ENCODE data around the gene GJA10.

The GJA10 gene

GRCh38 chr6:89917801-89918366 lies 23.6 kb downstream of the GJA10 start:
- no peak for DNase-seq

- DNase-seq, result no peak
Measured at GRCh38 chr6:89921197-89921596, 26.9 kb downstream of the GJA10 start.

GRCh38 chr6:89921691-89922090 lies 27.4 kb downstream of the GJA10 start:
- no peak for DNase-seq

GRCh38 chr6:89924231-89924630 lies 30.0 kb downstream of the GJA10 start:
- no peak for DNase-seq

- no peak for DNase-seq
Measured at GRCh38 chr6:89925826-89926225, 31.6 kb downstream of the GJA10 start.

- DNase-seq, result no peak
Measured at GRCh38 chr6:89927264-89927663, 33.0 kb downstream of the GJA10 start.

- DNase-seq, result no peak
Measured at GRCh38 chr6:89927791-89928550, 33.7 kb downstream of the GJA10 start.

GRCh38 chr6:89928604-89929003 lies 34.3 kb downstream of the GJA10 start:
- DNase-seq, result no peak

- no peak for DNase-seq
Measured at GRCh38 chr6:89930789-89931188, 36.5 kb downstream of the GJA10 start.

GRCh38 chr6:89932245-89932802 lies 38.1 kb downstream of the GJA10 start:
- no peak for DNase-seq

GRCh38 chr6:89934685-89935366 lies 40.6 kb downstream of the GJA10 start:
- DNase-seq, result no peak

GRCh38 chr6:89936177-89936576 lies 41.9 kb downstream of the GJA10 start:
- DNase-seq, result no peak

GRCh38 chr6:89938014-89938413 lies 43.7 kb downstream of the GJA10 start:
- DNase-seq, result no peak

GRCh38 chr6:89939144-89939543 lies 44.9 kb downstream of the GJA10 start:
- no peak for DNase-seq

- DNase-seq, result peak; percentile 88
Measured at GRCh38 chr6:89940225-89941027, 46.2 kb downstream of the GJA10 start.

- DNase-seq, result no peak
Measured at GRCh38 chr6:89941031-89941762, 46.9 kb downstream of the GJA10 start.

- DNase-seq, result peak; percentile 27
Measured at GRCh38 chr6:89941763-89942497, 47.7 kb downstream of the GJA10 start.

- no peak for DNase-seq
Measured at GRCh38 chr6:89942601-89943000, 48.3 kb downstream of the GJA10 start.

GRCh38 chr6:89944181-89944755 lies 50.0 kb downstream of the GJA10 start:
- DNase-seq, result no peak

GRCh38 chr6:89944826-89945407 lies 50.6 kb downstream of the GJA10 start:
- DNase-seq, result no peak
